Measurements from ENCODE around the gene ANG. TPM values are rescaled to one million over a fixed set of nuclear protein-coding genes. Genes with fewer than 3 reads are reported as not detected.
"Not testable (repeated sequence)": the region's sequence is repeated elsewhere in the genome, so short reads cannot be mapped to it uniquely, and the experiment has no call there.

The ANG gene
- total RNA-seq (1 to 10 TPM in 3 of 5 experiments, not detected in 2; 1.6 to 3.5 (median 1.7) TPM), polyA plus RNA-seq (under 1 TPM in 1 of 2 donors, not detected in 1; 0.40 TPM), total RNA-seq (0.54 reads per million)

DNA sequence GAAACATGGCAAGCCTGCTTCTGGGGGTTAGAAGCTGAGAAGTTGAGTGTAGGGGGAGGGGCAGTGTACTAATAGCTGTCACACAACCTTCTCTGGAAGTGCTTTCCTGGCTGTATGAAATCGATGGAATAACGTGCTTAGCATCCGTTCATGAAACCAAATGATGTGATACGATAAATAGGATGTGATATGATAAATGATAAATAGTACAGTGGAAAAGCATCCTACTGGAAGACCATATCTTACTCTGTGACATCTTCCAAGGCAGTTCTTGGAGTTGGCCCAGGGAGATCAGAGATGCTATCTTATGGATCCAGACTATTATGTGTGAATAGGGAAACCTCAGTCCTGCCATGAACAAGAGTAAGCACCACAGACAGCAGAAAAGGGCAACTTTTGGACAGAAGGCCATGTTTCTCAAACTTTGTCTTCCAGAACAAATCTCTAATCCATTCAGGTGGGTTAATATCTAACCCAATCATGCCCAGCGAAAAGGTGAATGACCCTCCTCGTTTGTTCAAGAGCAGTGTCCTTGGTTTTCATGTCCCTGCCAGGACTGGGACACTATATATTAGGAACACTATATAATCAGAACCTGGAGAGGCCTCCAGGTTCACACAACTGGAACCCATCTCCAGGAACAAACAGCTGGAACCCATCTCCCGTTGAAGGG is at the start of gene ANG:
TSS of gene ANG (plus strand) at position 598 of the 673 bp plus-strand sequence. CDS start 4,801 bp downstream, outside the sequence.
- H3K27ac ChIP-seq (ENCODE audit: low read depth, low read length) = no peak within 1 kb of the TSS
- H3K9me3 ChIP-seq (ENCODE audit: control insufficient read depth in 2 of 3, low read length in 3 of 3) = no peaks in the 10 kb centered on the region
- H3K4me1 Mint-ChIP-seq = peaks cover 0 to 26% (median 10%) of the 10 kb centered on the region in 7 donors
- H3K4me3 Mint-ChIP-seq = peak within 1 kb of the TSS in 1 of 10 donors; percentile 13
- peaks cover 0 to 4% of the 10 kb centered on the region in 2 donors for H3K4me1 ChIP-seq (ENCODE audit: control insufficient read depth in 2 of 2, insufficient read depth in 2 of 2, low read length in 2 of 2)
- H3K27me3 Mint-ChIP-seq = no peaks in the 10 kb centered on the region
- no peak for ATAC-seq
- ChIA-PET POLR2A (interaction anchor here (2.2 kb wide), 1 partner anchor 75 kb away, joined by 6 read pairs; no protein-coding TSS in a partner anchor), CTCF (interaction anchor here (0.6 to 2.0 kb wide), 4 partner anchors 29 to 399 kb away, joined by 3 to 8 read pairs (median 5); partner anchors contain the start of gene CCNB1IP1)
- H3K4me3 ChIP-seq (ENCODE audit: low read length) = no peak within 1 kb of the TSS
- intact Hi-C loops (cut with micrococcal nuclease) = no loop called here
- H3K36me3 ChIP-seq (ENCODE audit: control insufficient read depth in 2 of 3, insufficient read depth in 3 of 3, low read length in 3 of 3) = no peaks in the 10 kb centered on the region
- no peaks in the 10 kb centered on the region for H3K27me3 ChIP-seq (ENCODE audit: control insufficient read depth in 2 of 2, insufficient read depth in 2 of 2, low read length in 2 of 2)
- no peaks in the 10 kb centered on the region for H3K9me3 Mint-ChIP-seq
- DNase-seq = no peak
- H3K36me3 Mint-ChIP-seq = no peaks in the 10 kb centered on the region
- no peak within 1 kb of the TSS for H3K27ac Mint-ChIP-seq

DNA sequence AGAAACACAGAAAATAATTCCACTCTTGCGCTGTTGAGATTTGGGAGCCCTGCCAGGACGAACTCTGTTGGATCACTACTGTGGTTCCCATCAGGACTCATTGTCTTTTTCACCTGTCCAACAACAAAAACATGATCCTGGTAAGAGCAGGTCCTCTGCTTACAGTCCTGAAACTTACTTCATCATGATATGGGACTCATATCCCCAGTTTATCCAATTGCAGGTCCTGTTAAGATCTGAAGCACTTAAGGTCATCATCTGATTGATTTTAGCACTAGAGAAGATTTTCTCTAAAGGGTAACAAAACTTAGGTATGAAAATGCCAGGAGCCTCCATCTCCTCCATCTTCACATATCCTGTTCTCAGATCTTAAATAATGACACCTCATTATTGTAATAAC is 47.0 kb upstream of the ANG start, which contains the start of gene OR6S1:
TSS of gene OR6S1 (minus strand) at position 101 of the 400 bp plus-strand sequence. CDS start at position 101, 0 bp downstream.
- ChIA-PET POLR2A (no interaction called here), CTCF (no interaction called here)
- Mint-ChIP-seq H3K4me1 (no peaks in the 10 kb centered on the region), H3K27ac (no peak within 1 kb of the TSS), H3K4me3 (no peak within 1 kb of the TSS), H3K27me3 (peaks cover 19 to 57% (median 28%) of the 10 kb centered on the region in 5 donors), H3K9me3 (no peaks in the 10 kb centered on the region), H3K36me3 (peaks cover 0 to 3% (median 0%) of the 10 kb centered on the region in 5 donors)
- Histone ChIP-seq H3K36me3 (ENCODE audit: control insufficient read depth in 2 of 3, insufficient read depth in 3 of 3, low read length in 3 of 3) (no peaks in the 10 kb centered on the region), H3K27ac (ENCODE audit: low read depth, low read length) (no peak within 1 kb of the TSS), H3K4me1 (ENCODE audit: control insufficient read depth in 2 of 2, insufficient read depth in 2 of 2, low read length in 2 of 2) (no peaks in the 10 kb centered on the region), H3K27me3 (ENCODE audit: control insufficient read depth in 2 of 2, insufficient read depth in 2 of 2, low read length in 2 of 2) (no peaks in the 10 kb centered on the region), H3K4me3 (ENCODE audit: low read length) (no peak within 1 kb of the TSS), H3K9me3 (ENCODE audit: control insufficient read depth in 2 of 3, low read length in 3 of 3) (no peaks in the 10 kb centered on the region)
- ATAC-seq (no peak), DNase-seq (no peak)
- intact Hi-C loops (cut with micrococcal nuclease) = no loop called here

DNA sequence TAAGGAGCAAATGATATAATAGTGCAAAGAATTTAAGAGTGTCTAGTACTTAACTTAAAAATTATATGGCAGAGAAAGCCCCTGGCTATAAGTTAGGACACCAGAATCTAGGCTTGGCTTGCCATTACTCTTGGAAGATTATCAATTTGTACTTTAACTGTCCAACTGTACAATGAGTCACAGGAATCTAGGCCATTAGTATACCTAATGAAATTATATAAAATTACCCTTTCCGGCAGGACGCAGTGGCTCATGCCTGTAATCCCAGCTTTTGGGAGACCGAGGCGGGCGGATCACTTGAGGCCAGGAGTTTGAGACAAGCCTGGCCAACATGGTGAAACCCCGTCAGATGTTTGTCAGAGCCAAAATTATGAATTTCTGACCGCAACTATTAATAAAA is 46.4 kb upstream of the ANG start:
- no peak overlapping the region for H3K27ac ChIP-seq (ENCODE audit: low read depth, low read length)
- Mint-ChIP-seq H3K9me3 (no peaks in the 10 kb centered on the region), H3K4me1 (no peaks in the 10 kb centered on the region), H3K4me3 (no peak overlapping the region), H3K27me3 (peaks cover 18 to 51% (median 28%) of the 10 kb centered on the region in 5 donors), H3K27ac (no peak overlapping the region), H3K36me3 (peaks cover 0 to 3% (median 0%) of the 10 kb centered on the region in 5 donors)
- intact Hi-C loops (cut with micrococcal nuclease) = no loop called here
- no peaks in the 10 kb centered on the region for H3K27me3 ChIP-seq (ENCODE audit: control insufficient read depth in 2 of 2, insufficient read depth in 2 of 2, low read length in 2 of 2)
- no peak for DNase-seq
- H3K36me3 ChIP-seq (ENCODE audit: control insufficient read depth in 2 of 3, insufficient read depth in 3 of 3, low read length in 3 of 3) = no peaks in the 10 kb centered on the region
- POLR2A ChIA-PET = no interaction called here
- no peaks in the 10 kb centered on the region for H3K9me3 ChIP-seq (ENCODE audit: control insufficient read depth in 2 of 3, low read length in 3 of 3)
- ATAC-seq = no peak
- CTCF ChIA-PET = interaction anchor here (1.0 kb wide), 1 partner anchor 21 kb away, joined by 3 read pairs; no protein-coding TSS in a partner anchor
- H3K4me1 ChIP-seq (ENCODE audit: control insufficient read depth in 2 of 2, insufficient read depth in 2 of 2, low read length in 2 of 2) = no peaks in the 10 kb centered on the region
- H3K4me3 ChIP-seq (ENCODE audit: low read length) = no peak overlapping the region

DNA sequence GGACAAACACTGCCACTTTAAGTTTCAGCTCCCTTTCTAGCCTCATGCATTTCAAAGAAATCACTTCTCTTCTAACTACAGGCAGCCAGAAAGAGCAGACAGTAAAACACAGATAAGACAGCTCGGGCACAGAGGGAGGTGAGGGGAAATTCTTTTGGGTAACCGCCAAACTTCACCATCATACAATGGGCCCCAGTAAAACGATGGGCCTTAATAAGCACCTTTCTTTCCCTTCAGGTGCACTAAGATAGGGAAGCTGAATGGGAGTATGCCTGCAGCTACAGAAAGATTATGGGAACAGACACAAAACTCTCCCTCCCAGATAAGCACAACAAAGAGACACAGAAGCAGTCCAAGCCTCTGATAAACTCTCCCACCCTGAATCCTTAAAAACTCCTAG is 45.8 kb upstream of the ANG start:
- H3K27me3 Mint-ChIP-seq = peaks cover 18 to 53% (median 28%) of the 10 kb centered on the region in 5 donors
- H3K9me3 ChIP-seq (ENCODE audit: control insufficient read depth in 2 of 3, low read length in 3 of 3); POLR2A ChIA-PET; H3K36me3 ChIP-seq (ENCODE audit: control insufficient read depth in 2 of 3, insufficient read depth in 3 of 3, low read length in 3 of 3); H3K4me3 Mint-ChIP-seq; H3K36me3 Mint-ChIP-seq; H3K27ac ChIP-seq (ENCODE audit: low read depth, low read length); intact Hi-C loops (cut with micrococcal nuclease); H3K4me1 Mint-ChIP-seq; H3K27ac Mint-ChIP-seq; H3K4me1 ChIP-seq (ENCODE audit: control insufficient read depth in 2 of 2, insufficient read depth in 2 of 2, low read length in 2 of 2); DNase-seq; H3K9me3 Mint-ChIP-seq; H3K4me3 ChIP-seq (ENCODE audit: low read length); ATAC-seq; H3K27me3 ChIP-seq (ENCODE audit: control insufficient read depth in 2 of 2, insufficient read depth in 2 of 2, low read length in 2 of 2): not testable (repeated sequence)
- CTCF ChIA-PET = interaction anchor here (1.0 kb wide), 1 partner anchor 20 kb away, joined by 3 read pairs; no protein-coding TSS in a partner anchor

DNA sequence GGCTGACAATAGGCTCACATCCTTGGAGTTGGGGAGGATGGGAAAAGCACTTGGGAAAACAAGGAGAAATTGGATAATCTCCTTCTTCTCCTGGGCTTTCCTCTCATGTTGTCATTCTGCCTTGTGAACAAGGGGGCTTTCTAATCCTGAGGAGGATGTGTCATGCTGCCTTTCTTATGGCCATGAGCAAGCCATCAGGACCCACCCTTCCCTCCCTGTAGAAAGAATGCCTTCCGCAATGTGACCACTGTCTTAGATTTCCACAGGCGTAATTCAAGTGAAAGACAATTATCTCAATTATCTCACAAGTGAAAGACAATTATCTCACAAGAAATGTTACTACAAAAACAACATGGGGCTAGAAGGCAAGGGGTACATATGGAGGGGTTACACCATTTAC is 44.0 kb upstream of the ANG start:
- Histone ChIP-seq H3K36me3 (ENCODE audit: control insufficient read depth in 2 of 3, insufficient read depth in 3 of 3, low read length in 3 of 3) (no peaks in the 10 kb centered on the region), H3K27ac (ENCODE audit: low read depth, low read length) (no peak overlapping the region), H3K27me3 (ENCODE audit: control insufficient read depth in 2 of 2, insufficient read depth in 2 of 2, low read length in 2 of 2) (peaks cover 0 to 3% of the 10 kb centered on the region in 2 donors), H3K4me1 (ENCODE audit: control insufficient read depth in 2 of 2, insufficient read depth in 2 of 2, low read length in 2 of 2) (no peaks in the 10 kb centered on the region), H3K4me3 (ENCODE audit: low read length) (no peak overlapping the region), H3K9me3 (ENCODE audit: control insufficient read depth in 2 of 3, low read length in 3 of 3) (no peaks in the 10 kb centered on the region)
- Mint-ChIP-seq H3K27me3 (peaks cover 26 to 54% (median 33%) of the 10 kb centered on the region in 5 donors), H3K36me3 (peaks cover 0 to 3% (median 0%) of the 10 kb centered on the region in 5 donors), H3K4me3 (no peak overlapping the region), H3K4me1 (no peaks in the 10 kb centered on the region), H3K27ac (no peak overlapping the region), H3K9me3 (peaks cover 0 to 2% (median 0%) of the 10 kb centered on the region in 11 donors)
- ATAC-seq = no peak
- no peak for DNase-seq
- CTCF ChIA-PET = no interaction called here
- intact Hi-C loops (cut with micrococcal nuclease) = no loop called here
- POLR2A ChIA-PET = interaction anchor here (1.1 kb wide), 1 partner anchor 22 kb away, joined by 3 read pairs; no protein-coding TSS in a partner anchor

DNA sequence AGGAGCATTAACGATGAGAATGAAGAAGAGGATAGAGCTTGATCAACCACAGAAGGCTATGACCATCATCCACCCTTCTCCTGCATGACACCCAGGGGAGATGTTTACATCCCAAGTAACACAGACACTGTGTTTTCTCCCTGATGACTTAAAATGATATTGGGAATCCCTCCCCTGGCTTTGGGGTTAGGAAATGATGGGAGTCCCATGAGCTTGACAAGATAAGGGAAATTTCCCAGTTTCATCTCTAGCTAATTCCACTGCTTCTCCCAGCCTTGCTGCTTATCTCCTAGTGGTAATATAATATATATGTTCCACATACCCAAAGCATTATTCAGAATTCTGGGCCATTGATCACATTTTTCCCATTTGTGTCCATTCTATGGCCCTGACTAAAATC is 43.1 kb upstream of the ANG start:
- Mint-ChIP-seq H3K4me3 (no peak overlapping the region), H3K27me3 (peaks cover 26 to 60% (median 35%) of the 10 kb centered on the region in 5 donors), H3K27ac (no peak overlapping the region), H3K36me3 (peaks cover 0 to 3% (median 0%) of the 10 kb centered on the region in 5 donors), H3K9me3 (peaks cover 0 to 2% (median 0%) of the 10 kb centered on the region in 11 donors), H3K4me1 (no peaks in the 10 kb centered on the region)
- intact Hi-C loops (cut with micrococcal nuclease) = no loop called here
- POLR2A ChIA-PET = interaction anchor here (1.1 kb wide), 1 partner anchor 23 kb away, joined by 3 read pairs; no protein-coding TSS in a partner anchor
- Histone ChIP-seq H3K36me3 (ENCODE audit: control insufficient read depth in 2 of 3, insufficient read depth in 3 of 3, low read length in 3 of 3) (no peaks in the 10 kb centered on the region), H3K4me3 (ENCODE audit: low read length) (no peak overlapping the region), H3K27ac (ENCODE audit: low read depth, low read length) (no peak overlapping the region), H3K4me1 (ENCODE audit: control insufficient read depth in 2 of 2, insufficient read depth in 2 of 2, low read length in 2 of 2) (no peaks in the 10 kb centered on the region), H3K27me3 (ENCODE audit: control insufficient read depth in 2 of 2, insufficient read depth in 2 of 2, low read length in 2 of 2) (peaks cover 0 to 3% of the 10 kb centered on the region in 2 donors), H3K9me3 (ENCODE audit: control insufficient read depth in 2 of 3, low read length in 3 of 3) (no peaks in the 10 kb centered on the region)
- CTCF ChIA-PET = interaction anchor here (1.0 kb wide), 1 partner anchor 46 kb away, joined by 3 read pairs; no protein-coding TSS in a partner anchor
- ATAC-seq = no peak
- DNase-seq = no peak
